Activated CD8-positive, alpha-beta T cell treated with anti-CD3 and anti-CD28 coated beads for 36 hours (primary cell): Measurements from ENCODE around the gene OXSR1. TPM values are rescaled to one million over a fixed set of nuclear protein-coding genes. Genes with fewer than 3 reads are reported as not detected.

Experiments
- ATAC-seq: fragments of 200-7000 bp; cut with Tn5 transposase; one replicate; pipeline ENCODE4 v1.10.0; 2021; ENCODE audit warnings: mild to moderate bottlenecking, moderate library complexity
- CTCF ChIA-PET: fragments of 350-600 bp; sonication (Branson Sonifier 250); formaldehyde crosslinking; loops from one replicate; lab custom pipeline; 2021; ENCODE audit warnings: antibody characterized with exemption; lab: Charles Lee
- POLR2A ChIA-PET: fragments of 350-600 bp; sonication (Branson Sonifier 250); formaldehyde crosslinking; loops from one replicate; lab custom pipeline; 2021; ENCODE audit warnings: antibody characterized with exemption; lab: Charles Lee
- DNase-seq: peaks from one replicate; pipeline ENCODE4 v3.0.0-alpha.2; 2020
- H3K27ac Mint-ChIP-seq: one replicate; pipeline ENCODE4 v1.8.0; 2021; ENCODE audit warnings: mild to moderate bottlenecking, mixed read lengths
- H3K27me3 Mint-ChIP-seq: one replicate; pipeline ENCODE4 v1.8.0; 2021; ENCODE audit warnings: mixed read lengths
- H3K36me3 Mint-ChIP-seq: one replicate; pipeline ENCODE4 v1.8.0; 2021; ENCODE audit warnings: low read depth, mixed read lengths
- H3K4me1 Mint-ChIP-seq: one replicate; pipeline ENCODE4 v1.8.0; 2021; ENCODE audit warnings: low read depth, mixed read lengths
- H3K4me3 Mint-ChIP-seq: one replicate; pipeline ENCODE4 v1.8.0; 2021; ENCODE audit warnings: mild to moderate bottlenecking, moderate library complexity, mixed read lengths
- H3K9me3 Mint-ChIP-seq: one replicate; pipeline ENCODE4 v1.8.0; 2021; ENCODE audit warnings: mixed read lengths
- intact Hi-C: fragments of 100-400 bp; cut with micrococcal nuclease; formaldehyde crosslinking; loops from one replicate; pipeline ENCODE4 v1.10.0; 2022
- total RNA-seq, 2 experiments: library from RNA; stranded (reverse); gene quantifications; one replicate each; pipeline ENCODE4 v1.2.3, GENCODE V29; 2021
- TF ChIP-seq, protein P1 (sequence below): fragments of 200-600 bp; IDR thresholded peaks from one replicate; pipeline ENCODE4 v1.8.0; 2022; ENCODE audit warnings: antibody characterized with exemption, mild to moderate bottlenecking

Gene OXSR1
- total RNA-seq, 2 experiments from 2014 or later, result 56.5 to 57.9 TPM

DNA sequence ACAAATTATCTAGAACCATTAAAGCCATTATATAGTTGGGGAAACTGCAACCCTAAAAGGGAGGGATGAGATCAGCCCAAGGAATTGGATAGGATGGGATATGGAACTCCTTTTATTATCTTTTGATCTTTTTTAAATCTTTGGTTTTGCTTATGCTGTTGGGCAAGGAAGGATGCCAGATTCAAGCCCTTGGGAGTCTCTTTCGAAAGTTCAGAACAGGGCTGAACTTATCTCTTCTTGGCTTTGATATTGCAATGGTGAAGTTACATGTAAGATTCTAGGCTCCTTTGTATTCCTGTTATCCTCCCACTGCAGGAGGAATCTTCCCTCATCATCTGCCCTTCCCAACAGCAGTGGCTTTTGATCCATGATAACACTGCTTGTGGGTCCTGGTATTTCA is 90.3 kb downstream of the OXSR1 start:
- Mint-ChIP-seq H3K4me1 (peaks cover 48% of the 10 kb centered on the region), H3K4me3 (no peak overlapping the region), H3K27ac (no peak overlapping the region), H3K27me3 (no peaks in the 10 kb centered on the region), H3K36me3 (peaks cover 48% of the 10 kb centered on the region), H3K9me3 (no peaks in the 10 kb centered on the region)
- DNase-seq (no peak), ATAC-seq (no peak)
- ChIA-PET CTCF (interaction anchor here (0.6 kb wide), 1 partner anchor 136 kb away, joined by 3 read pairs; no protein-coding TSS in a partner anchor), POLR2A (no interaction called here)
- intact Hi-C loops, result no loop called here
- TF ChIP-seq, protein P1, sequence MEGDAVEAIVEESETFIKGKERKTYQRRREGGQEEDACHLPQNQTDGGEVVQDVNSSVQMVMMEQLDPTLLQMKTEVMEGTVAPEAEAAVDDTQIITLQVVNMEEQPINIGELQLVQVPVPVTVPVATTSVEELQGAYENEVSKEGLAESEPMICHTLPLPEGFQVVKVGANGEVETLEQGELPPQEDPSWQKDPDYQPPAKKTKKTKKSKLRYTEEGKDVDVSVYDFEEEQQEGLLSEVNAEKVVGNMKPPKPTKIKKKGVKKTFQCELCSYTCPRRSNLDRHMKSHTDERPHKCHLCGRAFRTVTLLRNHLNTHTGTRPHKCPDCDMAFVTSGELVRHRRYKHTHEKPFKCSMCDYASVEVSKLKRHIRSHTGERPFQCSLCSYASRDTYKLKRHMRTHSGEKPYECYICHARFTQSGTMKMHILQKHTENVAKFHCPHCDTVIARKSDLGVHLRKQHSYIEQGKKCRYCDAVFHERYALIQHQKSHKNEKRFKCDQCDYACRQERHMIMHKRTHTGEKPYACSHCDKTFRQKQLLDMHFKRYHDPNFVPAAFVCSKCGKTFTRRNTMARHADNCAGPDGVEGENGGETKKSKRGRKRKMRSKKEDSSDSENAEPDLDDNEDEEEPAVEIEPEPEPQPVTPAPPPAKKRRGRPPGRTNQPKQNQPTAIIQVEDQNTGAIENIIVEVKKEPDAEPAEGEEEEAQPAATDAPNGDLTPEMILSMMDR, result no peak

DNA sequence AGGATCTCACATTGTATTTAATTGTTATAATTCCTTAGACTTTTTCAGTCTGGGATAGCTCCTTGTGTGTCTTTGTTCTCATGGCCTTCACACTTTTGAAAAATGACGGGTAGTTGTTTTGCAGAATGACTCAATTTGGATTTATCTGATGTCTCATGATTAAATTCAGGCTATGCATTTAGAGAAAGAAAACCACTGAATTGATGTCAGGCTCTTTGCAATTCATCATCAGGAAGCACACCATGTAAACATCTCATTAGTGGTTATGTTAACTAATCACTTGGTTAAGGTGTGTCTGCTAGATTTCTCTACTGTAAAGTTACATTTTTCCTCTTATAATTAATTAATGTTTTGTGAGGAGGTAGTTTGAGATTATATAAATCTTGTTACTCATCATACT is 92.2 kb downstream of the OXSR1 start:
- Mint-ChIP-seq H3K4me3 (no peak overlapping the region), H3K27me3 (no peaks in the 10 kb centered on the region), H3K27ac (no peak overlapping the region), H3K4me1 (peaks cover 48% of the 10 kb centered on the region), H3K9me3 (no peaks in the 10 kb centered on the region), H3K36me3 (peaks cover 36% of the 10 kb centered on the region)
- ChIA-PET CTCF (no interaction called here), POLR2A (no interaction called here)
- intact Hi-C loops, result no loop called here
- DNase-seq, result no peak
- ATAC-seq, result no peak
- TF ChIP-seq, protein P1, result no peak

DNA sequence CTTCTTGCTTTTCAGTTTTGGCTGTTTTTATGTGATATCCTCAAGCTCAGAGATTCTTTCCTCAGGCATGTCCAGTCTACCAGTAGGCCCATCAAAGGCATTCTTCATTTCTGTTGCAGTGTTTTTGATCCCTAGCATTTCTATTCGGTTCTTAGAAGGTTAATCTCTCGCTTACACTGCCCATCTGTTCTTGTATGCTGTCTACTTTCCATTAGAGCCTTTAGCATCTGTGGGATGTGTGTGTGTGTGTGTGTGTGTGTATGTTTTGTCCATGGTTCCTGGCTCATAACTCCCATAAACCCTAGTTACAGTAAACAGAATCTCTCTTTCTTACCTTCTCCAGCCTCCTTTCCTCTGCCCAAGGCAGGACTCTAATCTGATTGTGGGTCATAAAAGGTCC is 95.1 kb downstream of the OXSR1 start:
- no peaks in the 10 kb centered on the region for H3K27me3 Mint-ChIP-seq
- ChIA-PET CTCF (no interaction called here), POLR2A (interaction anchor here (1.0 kb wide), 1 partner anchor 94 kb away, joined by 4 read pairs; no protein-coding TSS in a partner anchor)
- TF ChIP-seq, protein P1, result no peak
- peaks cover 11% of the 10 kb centered on the region for H3K36me3 Mint-ChIP-seq
- DNase-seq (no peak), ATAC-seq (no peak)
- H3K4me3 Mint-ChIP-seq, result no peak overlapping the region
- H3K9me3 Mint-ChIP-seq, result no peaks in the 10 kb centered on the region
- intact Hi-C loops, result no loop called here
- no peak overlapping the region for H3K27ac Mint-ChIP-seq
- peaks cover 35% of the 10 kb centered on the region for H3K4me1 Mint-ChIP-seq

DNA sequence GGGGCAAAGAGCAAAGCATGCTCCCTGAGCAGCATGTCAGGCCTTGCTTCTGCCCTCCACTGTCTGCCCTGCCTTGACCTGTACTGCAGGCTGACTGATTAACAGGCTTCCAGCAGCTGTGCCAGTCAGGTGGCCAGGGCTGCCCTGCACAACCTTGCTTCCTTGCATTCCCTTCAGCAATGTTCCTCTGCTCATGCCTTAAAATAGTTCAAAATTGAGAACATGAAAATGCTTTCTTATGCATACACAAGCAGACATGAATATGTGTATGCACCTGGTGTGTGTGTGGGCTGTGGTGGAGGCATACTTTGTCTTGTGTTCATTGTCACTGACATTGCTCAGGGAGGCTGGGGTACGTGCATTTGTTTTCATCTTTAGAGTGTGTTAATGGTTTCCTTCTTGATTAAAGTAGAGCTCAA is 99.0 kb downstream of the OXSR1 start:
- POLR2A ChIA-PET, result no interaction called here
- H3K36me3 Mint-ChIP-seq, result peaks cover 1% of the 10 kb centered on the region

DNA sequence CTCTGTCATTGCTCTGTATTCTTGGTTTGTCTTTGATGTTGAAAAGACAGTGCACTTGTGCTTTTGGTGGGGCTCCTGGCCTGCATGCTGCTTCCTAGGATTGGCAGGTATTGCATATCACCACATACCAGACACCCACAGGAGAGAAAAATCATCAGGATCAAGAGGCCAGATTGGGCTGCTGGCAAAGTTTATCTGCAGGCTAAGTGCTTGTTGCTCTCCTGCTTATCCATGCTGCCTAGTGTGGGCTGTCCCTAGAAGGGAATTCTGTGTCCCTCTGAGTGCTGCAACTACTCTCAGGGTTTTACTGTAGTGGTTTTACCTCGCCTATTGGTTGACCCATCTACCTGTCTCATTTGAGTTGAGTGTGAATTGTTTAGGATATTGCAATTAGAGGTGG is 99.4 kb downstream of the OXSR1 start:
- H3K27me3 Mint-ChIP-seq, result no peaks in the 10 kb centered on the region
- H3K9me3 Mint-ChIP-seq, result no peaks in the 10 kb centered on the region
- ATAC-seq, result no peak
- DNase-seq, result no peak
- no peak overlapping the region for H3K27ac Mint-ChIP-seq
- H3K36me3 Mint-ChIP-seq, result peaks cover 1% of the 10 kb centered on the region
- CTCF ChIA-PET, result interaction anchor here (1.6 to 1.7 kb wide), 2 partner anchors 32 to 147 kb away, joined by 3 to 7 read pairs; no protein-coding TSS in a partner anchor
- H3K4me1 Mint-ChIP-seq, result peaks cover 14% of the 10 kb centered on the region
- POLR2A ChIA-PET, result no interaction called here
- TF ChIP-seq, protein P1, result no peak
- intact Hi-C loops, result no loop called here
- H3K4me3 Mint-ChIP-seq, result no peak overlapping the region

More for the DNA sequence above, 99.0 kb downstream of the OXSR1 start:
- DNase-seq (no peak), ATAC-seq (no peak)
- Mint-ChIP-seq H3K4me3 (no peak overlapping the region), H3K27me3 (no peaks in the 10 kb centered on the region), H3K9me3 (no peaks in the 10 kb centered on the region), H3K4me1 (peaks cover 18% of the 10 kb centered on the region), H3K27ac (no peak overlapping the region)
- CTCF ChIA-PET, result interaction anchor here (1.6 to 1.7 kb wide), 2 partner anchors 33 to 147 kb away, joined by 3 to 7 read pairs; no protein-coding TSS in a partner anchor
- TF ChIP-seq, protein P1, result no peak
- intact Hi-C loops, result no loop called here
